Activated T-helper 17 cell treated with anti-CD3 and anti-CD28 coated beads, Interleukin-2, amount 50 U/mL, for 72 hours (primary cell): ENCODE measurements around the gene DLGAP5. TPM values are rescaled to one million over a fixed set of nuclear protein-coding genes. Genes with fewer than 3 reads are reported as not detected.

Experiments
- ATAC-seq: fragments of 150-1000 bp; cut with Tn5 transposase; replicated peaks from 2 replicates; pipeline ENCODE4 v1.10.0; 2021; ENCODE audit warnings: mild to moderate bottlenecking, moderate library complexity
- H3K27ac Mint-ChIP-seq: one replicate; pipeline ENCODE4 v1.8.0; 2022; ENCODE audit warnings: mixed read lengths
- H3K27me3 Mint-ChIP-seq: one replicate; pipeline ENCODE4 v1.8.0; 2022; ENCODE audit warnings: mixed read lengths
- H3K36me3 Mint-ChIP-seq: one replicate; pipeline ENCODE4 v1.8.0; 2022; ENCODE audit warnings: low read depth, mild to moderate bottlenecking, mixed read lengths
- H3K4me1 Mint-ChIP-seq: one replicate; pipeline ENCODE4 v1.8.0; 2022; ENCODE audit warnings: mixed read lengths
- H3K4me3 Mint-ChIP-seq: one replicate; pipeline ENCODE4 v1.8.0; 2022; ENCODE audit warnings: mild to moderate bottlenecking, mixed read lengths
- H3K9me3 Mint-ChIP-seq: one replicate; pipeline ENCODE4 v1.8.0; 2022; ENCODE audit warnings: mixed read lengths
- total RNA-seq, 2 donors: library from RNA; stranded (reverse); gene quantifications; one replicate each; pipeline ENCODE4 v1.2.3, GENCODE V29; 2022

Gene DLGAP5
- total RNA-seq, 2 donors from 2014 or later, result 93.8 to 102 TPM

GRCh38 chr14:55201219-55202101, 10.1 kb upstream of the DLGAP5 start:
- Mint-ChIP-seq H3K4me1 (no peaks in the 10 kb centered on the region), H3K4me3 (no peak overlapping the region), H3K27me3 (peaks cover 5% of the 10 kb centered on the region), H3K27ac (no peak overlapping the region), H3K36me3 (no peaks in the 10 kb centered on the region), H3K9me3 (no peaks in the 10 kb centered on the region)
- no peak for ATAC-seq

GRCh38 chr14:55200651-55201050, 9.3 kb upstream of the DLGAP5 start:
- no peak for ATAC-seq
- no peak overlapping the region for H3K4me3 Mint-ChIP-seq
- no peak overlapping the region for H3K27ac Mint-ChIP-seq
- no peaks in the 10 kb centered on the region for H3K4me1 Mint-ChIP-seq
- peaks cover 5% of the 10 kb centered on the region for H3K27me3 Mint-ChIP-seq
- no peaks in the 10 kb centered on the region for H3K36me3 Mint-ChIP-seq
- no peaks in the 10 kb centered on the region for H3K9me3 Mint-ChIP-seq

- H3K27me3 Mint-ChIP-seq, result peaks cover 5% of the 10 kb centered on the region
- no peaks in the 10 kb centered on the region for H3K4me1 Mint-ChIP-seq
- H3K4me3 Mint-ChIP-seq, result no peak overlapping the region
- no peaks in the 10 kb centered on the region for H3K36me3 Mint-ChIP-seq
- H3K27ac Mint-ChIP-seq, result no peak overlapping the region
- no peaks in the 10 kb centered on the region for H3K9me3 Mint-ChIP-seq
- no peak for ATAC-seq
Observed at GRCh38 chr14:55198749-55199148, 7.4 kb upstream of the DLGAP5 start.

- Mint-ChIP-seq H3K9me3 (no peaks in the 10 kb centered on the region), H3K27me3 (no peaks in the 10 kb centered on the region), H3K4me1 (peaks cover 11% of the 10 kb centered on the region), H3K27ac (no peak overlapping the region), H3K4me3 (no peak overlapping the region), H3K36me3 (no peaks in the 10 kb centered on the region)
- no peak for ATAC-seq
Observed at GRCh38 chr14:55194656-55195355, 3.4 kb upstream of the DLGAP5 start.

DNA sequence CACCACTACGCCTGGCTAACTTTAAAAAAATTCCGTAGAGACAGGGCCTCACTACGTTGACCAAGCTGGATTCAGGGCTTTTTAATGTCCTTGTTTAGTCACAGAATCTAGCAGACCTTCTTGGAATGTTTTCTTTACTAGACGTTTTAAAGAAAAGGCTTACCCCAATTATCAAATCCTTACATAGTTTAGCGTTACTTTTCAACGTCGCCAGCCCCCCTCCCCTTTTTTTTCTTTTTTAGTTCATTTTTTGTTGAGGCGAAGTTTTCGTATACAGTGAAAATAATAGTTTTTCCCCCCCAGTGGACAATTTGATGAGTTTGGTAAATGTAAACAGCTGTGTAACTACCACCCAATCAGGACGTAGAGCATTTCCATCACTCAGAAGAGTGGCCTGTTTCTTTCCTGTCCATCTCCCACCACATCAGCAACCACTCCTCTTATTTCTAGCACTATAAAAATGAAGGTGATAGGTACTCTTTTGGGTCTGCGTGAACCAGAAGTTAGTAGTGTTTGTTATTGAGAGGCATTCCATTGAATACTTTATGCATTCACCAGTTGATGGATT, 753 bp upstream of the DLGAP5 start:
- Mint-ChIP-seq H3K4me1 (peaks cover 15% of the 10 kb centered on the region), H3K9me3 (no peaks in the 10 kb centered on the region), H3K4me3 (peak overlapping the region; percentile 98), H3K27me3 (no peaks in the 10 kb centered on the region), H3K36me3 (no peaks in the 10 kb centered on the region), H3K27ac (peak overlapping the region; percentile 89)
- no peak for ATAC-seq

GRCh38 chr14:55190906-55191202, 531 bp downstream of the DLGAP5 start:
- Mint-ChIP-seq H3K36me3 (no peaks in the 10 kb centered on the region), H3K4me1 (peaks cover 15% of the 10 kb centered on the region), H3K27me3 (no peaks in the 10 kb centered on the region), H3K9me3 (no peaks in the 10 kb centered on the region), H3K27ac (peak overlapping the region; percentile 89), H3K4me3 (peak overlapping the region; percentile 98)
- ATAC-seq, result no peak

GRCh38 chr14:55188686-55189295, 2.6 kb downstream of the DLGAP5 start:
- Mint-ChIP-seq H3K4me3 (peak overlapping the region; percentile 98), H3K36me3 (no peaks in the 10 kb centered on the region), H3K27me3 (no peaks in the 10 kb centered on the region), H3K9me3 (no peaks in the 10 kb centered on the region), H3K27ac (peak overlapping the region; percentile 32), H3K4me1 (peaks cover 15% of the 10 kb centered on the region)
- no peak for ATAC-seq

DNA sequence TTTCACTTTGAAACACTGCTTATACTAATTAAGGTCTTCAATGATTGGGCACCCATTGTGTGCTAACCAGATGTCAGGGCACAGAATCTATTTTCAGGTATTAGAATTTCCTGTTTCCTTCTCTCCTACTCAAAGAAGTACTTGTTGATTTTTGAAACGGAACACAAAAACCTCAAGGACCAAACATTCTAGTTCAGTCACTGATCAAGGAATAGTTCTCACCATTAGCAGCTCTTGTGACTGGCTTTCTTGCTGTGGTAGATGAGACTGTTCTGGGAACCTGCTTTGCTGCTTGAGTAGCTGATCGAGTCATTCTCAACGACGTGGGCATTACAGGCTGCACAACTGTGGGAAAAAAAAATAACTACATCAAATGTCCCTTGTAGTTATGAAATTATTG, 11.0 kb downstream of the DLGAP5 start:
- Mint-ChIP-seq H3K27ac (no peak overlapping the region), H3K27me3 (no peaks in the 10 kb centered on the region), H3K9me3 (no peaks in the 10 kb centered on the region), H3K4me3 (no peak overlapping the region), H3K36me3 (peaks cover 45% of the 10 kb centered on the region), H3K4me1 (no peaks in the 10 kb centered on the region)
- no peak for ATAC-seq

DNA sequence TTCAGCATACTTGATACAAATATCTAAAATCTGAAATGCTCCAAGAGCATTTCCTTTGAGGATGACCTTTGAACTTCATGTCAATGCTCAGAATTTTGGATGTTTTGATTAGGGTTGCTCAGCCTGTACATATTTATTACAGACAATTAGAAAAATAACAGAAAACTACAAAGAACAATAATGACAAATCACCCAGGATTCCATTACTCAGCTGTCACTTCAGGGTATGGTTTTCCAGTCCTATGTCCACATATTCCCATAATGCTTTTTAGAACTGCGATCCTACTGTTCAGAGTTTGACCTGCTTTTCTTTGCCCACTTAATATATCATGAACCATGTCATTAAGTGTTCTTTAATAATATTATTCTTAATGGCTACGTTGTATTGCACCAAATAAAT, 11.4 kb downstream of the DLGAP5 start:
- ATAC-seq, result no peak
- Mint-ChIP-seq H3K9me3 (no peaks in the 10 kb centered on the region), H3K36me3 (peaks cover 47% of the 10 kb centered on the region), H3K4me3 (no peak overlapping the region), H3K4me1 (no peaks in the 10 kb centered on the region), H3K27me3 (no peaks in the 10 kb centered on the region), H3K27ac (no peak overlapping the region)

GRCh38 chr14:55170526-55170925, 20.9 kb downstream of the DLGAP5 start:
- Mint-ChIP-seq H3K4me3 (no peak overlapping the region), H3K27ac (no peak overlapping the region), H3K27me3 (no peaks in the 10 kb centered on the region), H3K36me3 (peaks cover 15% of the 10 kb centered on the region), H3K9me3 (no peaks in the 10 kb centered on the region), H3K4me1 (no peaks in the 10 kb centered on the region)
- no peak for ATAC-seq

GRCh38 chr14:55160989-55161388, 30.4 kb downstream of the DLGAP5 start:
- H3K27me3 Mint-ChIP-seq, result no peaks in the 10 kb centered on the region
- peak; percentile 61 for ATAC-seq
- H3K4me1 Mint-ChIP-seq, result peaks cover 16% of the 10 kb centered on the region
- H3K27ac Mint-ChIP-seq, result no peak overlapping the region
- H3K4me3 Mint-ChIP-seq, result no peak overlapping the region
- H3K36me3 Mint-ChIP-seq, result peaks cover 28% of the 10 kb centered on the region
- no peaks in the 10 kb centered on the region for H3K9me3 Mint-ChIP-seq

- Mint-ChIP-seq H3K4me3 (no peak overlapping the region), H3K27ac (no peak overlapping the region), H3K27me3 (no peaks in the 10 kb centered on the region), H3K9me3 (no peaks in the 10 kb centered on the region), H3K36me3 (peaks cover 32% of the 10 kb centered on the region), H3K4me1 (peaks cover 11% of the 10 kb centered on the region)
- ATAC-seq, result no peak
Observed at GRCh38 chr14:55158412-55158811, 33.0 kb downstream of the DLGAP5 start.

- Mint-ChIP-seq H3K4me3 (no peak overlapping the region), H3K27me3 (no peaks in the 10 kb centered on the region), H3K36me3 (peaks cover 32% of the 10 kb centered on the region), H3K4me1 (peaks cover 11% of the 10 kb centered on the region), H3K27ac (peak overlapping the region; percentile 22), H3K9me3 (no peaks in the 10 kb centered on the region)
- peak; percentile 52 for ATAC-seq
Observed at GRCh38 chr14:55157080-55157479, 34.3 kb downstream of the DLGAP5 start.

GRCh38 chr14:55153951-55154350, 37.4 kb downstream of the DLGAP5 start:
- no peak overlapping the region for H3K4me3 Mint-ChIP-seq
- H3K27ac Mint-ChIP-seq, result no peak overlapping the region
- H3K27me3 Mint-ChIP-seq, result no peaks in the 10 kb centered on the region
- H3K9me3 Mint-ChIP-seq, result no peaks in the 10 kb centered on the region
- H3K4me1 Mint-ChIP-seq, result peaks cover 4% of the 10 kb centered on the region
- ATAC-seq, result no peak
- peaks cover 26% of the 10 kb centered on the region for H3K36me3 Mint-ChIP-seq
